GM19438 (cell line): ENCODE data around the gene FRG2C.
"Not testable (repeated sequence)": the region's sequence is repeated elsewhere in the genome, so short reads cannot be mapped to it uniquely, and the experiment has no call there.

Source experiments
- ATAC-seq: cut with Tn5 transposase; IDR thresholded peaks from one replicate; pipeline ENCODE4 v1.9.1; 2021; ENCODE audit warnings: low read depth; ENCODE audit not compliant: unreplicated experiment

Gene FRG2C

DNA sequence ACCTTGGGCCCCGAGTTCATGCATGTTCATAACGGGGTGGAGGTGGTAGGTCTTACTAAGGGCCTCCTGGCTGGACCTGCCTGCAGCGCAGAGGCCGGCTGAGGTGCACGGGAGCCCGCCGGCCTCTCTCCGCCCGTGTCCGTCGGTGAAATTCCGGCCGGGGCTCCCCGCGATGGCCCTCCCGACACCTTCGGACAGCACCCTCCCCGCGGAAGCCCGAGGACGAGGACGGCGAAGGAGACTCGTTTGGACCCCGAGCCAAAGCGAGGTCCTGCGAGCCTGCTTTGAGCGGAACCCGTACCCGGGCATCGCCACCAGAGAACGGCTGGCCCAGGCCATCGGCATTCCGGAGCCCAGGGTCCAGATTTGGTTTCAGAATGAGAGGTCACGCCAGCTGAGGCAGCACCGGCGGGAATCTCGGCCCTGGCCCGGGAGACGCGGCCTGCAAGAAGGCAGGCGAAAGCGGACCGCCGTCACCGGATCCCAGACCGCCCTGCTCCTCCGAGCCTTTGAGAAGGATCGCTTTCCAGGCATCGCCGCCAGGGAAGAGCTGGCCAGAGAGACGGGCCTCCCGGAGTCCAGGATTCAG is 4.7 kb downstream of the FRG2C start:
- not testable (repeated sequence) for ATAC-seq

- not testable (repeated sequence) for ATAC-seq
These were observed 5.5 kb downstream of the FRG2C start for GRCh38 chr3:75669348-75670297.

DNA sequence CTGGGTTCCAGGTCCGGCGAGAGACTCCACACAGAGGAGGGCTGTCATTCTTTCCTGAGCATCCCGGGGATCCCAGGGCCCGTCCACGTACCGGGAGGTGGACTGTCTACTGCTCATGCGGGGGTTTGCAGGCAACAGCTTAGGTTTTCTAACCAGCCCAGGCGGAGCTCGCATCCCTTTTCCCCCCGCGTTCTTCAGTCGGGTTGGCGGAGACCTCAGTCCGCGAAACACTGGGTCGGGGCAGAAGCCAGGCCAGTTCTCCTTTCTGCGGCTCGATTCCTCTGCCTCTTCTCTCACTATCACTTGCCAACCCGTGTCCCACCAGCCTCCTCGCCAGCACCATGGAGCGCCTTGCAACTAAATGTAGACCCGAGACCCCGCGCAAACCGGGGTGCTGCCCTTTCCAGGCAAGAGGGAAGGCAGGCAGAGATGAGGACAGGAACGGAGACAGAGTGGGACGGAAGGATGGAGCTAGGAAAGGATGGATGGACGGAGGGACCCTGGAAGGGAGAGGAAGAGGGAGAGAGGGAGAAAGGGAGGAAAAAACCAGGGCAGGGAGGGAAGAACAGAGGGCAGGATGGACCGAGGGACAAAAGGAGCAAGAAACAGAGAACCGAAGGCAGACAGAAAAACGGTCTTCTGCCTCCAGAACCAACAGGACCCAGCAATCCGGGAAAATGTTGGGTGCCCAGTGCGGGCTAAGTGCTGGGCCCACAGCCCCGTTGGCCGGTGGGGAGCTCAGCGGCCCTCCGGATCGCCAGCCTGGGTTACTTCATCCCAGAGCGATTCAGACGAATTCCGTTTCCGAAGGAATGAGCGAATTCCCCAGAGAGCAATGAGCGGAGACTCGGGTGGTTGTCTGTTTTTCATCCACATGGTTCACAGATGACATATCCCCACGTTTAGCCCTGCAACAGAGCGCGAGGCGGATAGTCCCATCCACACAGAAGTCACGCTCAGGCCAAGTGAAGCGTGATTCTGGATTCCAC is 6.5 kb downstream of the FRG2C start:
- not testable (repeated sequence) for ATAC-seq

GRCh38 chr3:75671287-75672139 is 7.4 kb downstream of the FRG2C start:
- not testable (repeated sequence) for ATAC-seq

DNA sequence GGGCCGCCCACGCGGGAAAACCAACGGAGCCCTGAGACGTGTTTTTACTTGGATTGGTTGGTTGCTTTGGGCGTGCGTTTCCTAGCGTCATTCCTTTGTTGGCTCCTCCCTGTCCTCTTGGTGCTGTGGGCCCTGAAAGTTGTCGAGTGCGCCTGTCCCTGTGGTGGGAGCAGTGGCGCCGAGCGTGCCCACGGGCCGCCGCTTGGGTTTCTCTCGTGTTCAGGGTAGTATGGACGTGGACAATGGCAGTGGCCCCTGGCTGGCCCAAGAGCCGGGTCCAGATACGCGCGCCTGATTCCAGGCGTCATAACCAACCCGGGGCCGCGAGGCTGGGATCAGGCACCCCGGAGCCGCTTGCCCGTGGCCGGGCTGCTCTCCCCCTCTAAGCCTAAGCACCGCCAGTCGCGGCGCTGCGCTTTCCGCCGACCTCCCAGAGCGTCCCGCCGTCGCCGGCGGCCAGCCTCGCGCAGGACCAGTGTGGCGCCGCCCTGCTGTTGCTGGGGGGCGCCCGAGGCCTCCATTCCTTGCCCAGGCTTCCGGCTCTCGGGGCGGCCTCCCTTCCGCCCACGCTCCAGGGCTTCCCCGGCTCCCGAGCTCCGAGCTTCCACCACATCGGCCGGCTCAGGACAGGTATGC is 8.1 kb downstream of the FRG2C start:
- not testable (repeated sequence) for ATAC-seq

DNA sequence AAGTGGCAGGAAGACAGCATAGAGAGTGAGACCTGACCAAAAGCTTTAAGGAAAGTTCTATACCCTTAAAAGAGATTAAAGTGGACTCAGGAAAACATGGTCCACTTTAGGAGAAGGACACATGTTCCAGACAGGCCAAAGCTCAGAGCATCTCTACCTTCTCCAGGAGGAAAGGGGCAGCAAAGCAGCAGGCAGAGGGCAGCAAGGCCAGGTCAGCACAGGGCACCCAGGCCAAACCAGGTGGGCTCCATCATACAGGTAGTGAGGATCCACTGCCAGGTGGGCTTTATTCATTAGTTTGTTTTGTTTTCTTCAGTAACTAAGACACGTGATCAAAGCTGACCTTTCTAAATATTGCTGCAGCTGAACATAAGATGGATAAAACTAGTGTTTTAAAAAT is 19.8 kb downstream of the FRG2C start:
- ATAC-seq = not testable (repeated sequence)

GRCh38 chr3:75687323-75687722 is 23.2 kb downstream of the FRG2C start:
- no peak for ATAC-seq

DNA sequence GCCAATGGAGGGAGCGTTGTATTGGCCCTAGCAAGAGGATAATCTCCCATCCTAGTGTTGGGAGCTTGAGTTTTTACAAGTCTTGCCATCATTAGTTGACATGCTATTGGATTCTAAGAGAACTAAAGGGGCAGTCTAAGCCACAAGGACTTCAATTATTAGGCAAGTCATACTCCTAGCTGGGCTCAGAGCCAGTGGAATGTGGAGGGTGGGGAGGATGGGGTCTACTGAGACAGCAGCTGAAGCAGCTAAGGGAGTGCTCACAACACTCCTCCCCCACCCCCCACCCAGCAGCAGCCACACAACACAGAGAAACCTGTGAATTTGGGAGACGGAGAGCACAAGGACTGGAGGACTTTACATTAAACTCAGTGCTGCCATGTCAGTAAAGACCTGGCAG is 27.9 kb downstream of the FRG2C start:
- ATAC-seq = no peak
